Neural progenitor cell (in vitro differentiated cells): ENCODE results near the gene ZNF343. TPM values are rescaled to one million over a fixed set of nuclear protein-coding genes. Genes with fewer than 3 reads are reported as not detected.

Experiments used
- DNase-seq: peaks from one replicate; pipeline ENCODE4 v3.0.0-alpha.2; 2016; ENCODE audit warnings: low spot score
- H2AFZ ChIP-seq: fragments of 200-600 bp; sonication (generic); replicated peaks from 2 replicates; pipeline ENCODE4 v1.6.1; 2016; ENCODE audit warnings: antibody characterized with exemption
- H3F3A ChIP-seq: fragments of 200-600 bp; sonication (generic); 2 replicates; pipeline ENCODE4 v1.6.1; 2016; ENCODE audit warnings: antibody characterized with exemption, low read depth
- H3K27ac ChIP-seq: fragments of 200-600 bp; sonication (generic); 2 replicates; pipeline ENCODE4 v1.5.1; 2016; ENCODE audit warnings: mild to moderate bottlenecking
- H3K27me3 ChIP-seq: fragments of 200-600 bp; sonication (generic); 2 replicates; pipeline ENCODE4 v1.6.1; 2016; ENCODE audit warnings: mild to moderate bottlenecking, moderate library complexity
- H3K36me3 ChIP-seq: fragments of 200-600 bp; sonication (generic); 2 replicates; pipeline ENCODE4 v1.5.1; 2016
- H3K4me1 ChIP-seq: fragments of 200-600 bp; sonication (generic); 2 replicates; pipeline ENCODE4 v1.6.1; 2016; ENCODE audit warnings: mixed run types
- H3K4me2 ChIP-seq: fragments of 200-600 bp; sonication (generic); 2 replicates; pipeline ENCODE4 v1.6.1; 2016
- H3K4me3 ChIP-seq: fragments of 200-600 bp; sonication (generic); 2 replicates; pipeline ENCODE4 v1.5.1; 2016
- H3K79me2 ChIP-seq: fragments of 200-600 bp; sonication (generic); 2 replicates; pipeline ENCODE4 v1.6.1; 2016; ENCODE audit warnings: low read depth
- H3K9ac ChIP-seq: fragments of 200-600 bp; sonication (generic); 2 replicates; pipeline ENCODE4 v1.6.1; 2016
- H3K9me3 ChIP-seq: fragments of 200-600 bp; sonication (generic); 2 replicates; pipeline ENCODE4 v1.5.1; 2016; ENCODE audit warnings: low read depth
- H4K20me1 ChIP-seq: fragments of 200-600 bp; sonication (generic); 2 replicates; pipeline ENCODE4 v1.6.1; 2016; ENCODE audit warnings: low read depth
- H3K27ac Mint-ChIP-seq: 3 replicates; pipeline ENCODE4 v1.8.0; 2021; ENCODE audit warnings: mixed read lengths
- H3K27me3 Mint-ChIP-seq: 2 replicates; pipeline ENCODE4 v1.8.0; 2022; ENCODE audit warnings: low read depth, mild to moderate bottlenecking, inconsistent platforms, moderate library complexity, mixed read lengths; ENCODE audit not compliant: insufficient read depth
- H3K36me3 Mint-ChIP-seq: 3 replicates; pipeline ENCODE4 v1.8.0; 2021; ENCODE audit warnings: mixed read lengths
- H3K4me1 Mint-ChIP-seq: 3 replicates; pipeline ENCODE4 v1.8.0; 2021; ENCODE audit warnings: mixed read lengths
- H3K4me3 Mint-ChIP-seq: 3 replicates; pipeline ENCODE4 v1.8.0; 2021; ENCODE audit warnings: mild to moderate bottlenecking, moderate library complexity, mixed read lengths
- H3K9me3 Mint-ChIP-seq: 3 replicates; pipeline ENCODE4 v1.8.0; 2020; ENCODE audit warnings: mixed read lengths
- EZH2 ChIP-seq: fragments of 200-600 bp; sonication (generic); IDR thresholded peaks from 2 replicates; pipeline ENCODE4 v1.6.1; 2017; ENCODE audit warnings: antibody characterized with exemption, mild to moderate bottlenecking, moderate library complexity
- EZH2phosphoT487 ChIP-seq: fragments of 200-600 bp; sonication (generic); IDR thresholded peaks from 2 replicates; pipeline ENCODE4 v1.6.1; 2017; ENCODE audit warnings: antibody characterized with exemption
- total RNA-seq: library from RNA; depleted of rRNA; stranded (reverse); fragments of >200 nt; gene quantifications from 2 replicates; pipeline ENCODE4 v1.2.3, GENCODE V29; 2015; ENCODE audit warnings: low replicate concordance
- TF ChIP-seq, protein P1 (sequence below): fragments of 200-600 bp; sonication (generic); IDR thresholded peaks from 2 replicates; pipeline ENCODE4 v1.5.1; 2017; ENCODE audit warnings: antibody characterized with exemption, mild to moderate bottlenecking

Gene ZNF343
- 7.4 and 9.7 TPM in 2 replicates for total RNA-seq

DNA sequence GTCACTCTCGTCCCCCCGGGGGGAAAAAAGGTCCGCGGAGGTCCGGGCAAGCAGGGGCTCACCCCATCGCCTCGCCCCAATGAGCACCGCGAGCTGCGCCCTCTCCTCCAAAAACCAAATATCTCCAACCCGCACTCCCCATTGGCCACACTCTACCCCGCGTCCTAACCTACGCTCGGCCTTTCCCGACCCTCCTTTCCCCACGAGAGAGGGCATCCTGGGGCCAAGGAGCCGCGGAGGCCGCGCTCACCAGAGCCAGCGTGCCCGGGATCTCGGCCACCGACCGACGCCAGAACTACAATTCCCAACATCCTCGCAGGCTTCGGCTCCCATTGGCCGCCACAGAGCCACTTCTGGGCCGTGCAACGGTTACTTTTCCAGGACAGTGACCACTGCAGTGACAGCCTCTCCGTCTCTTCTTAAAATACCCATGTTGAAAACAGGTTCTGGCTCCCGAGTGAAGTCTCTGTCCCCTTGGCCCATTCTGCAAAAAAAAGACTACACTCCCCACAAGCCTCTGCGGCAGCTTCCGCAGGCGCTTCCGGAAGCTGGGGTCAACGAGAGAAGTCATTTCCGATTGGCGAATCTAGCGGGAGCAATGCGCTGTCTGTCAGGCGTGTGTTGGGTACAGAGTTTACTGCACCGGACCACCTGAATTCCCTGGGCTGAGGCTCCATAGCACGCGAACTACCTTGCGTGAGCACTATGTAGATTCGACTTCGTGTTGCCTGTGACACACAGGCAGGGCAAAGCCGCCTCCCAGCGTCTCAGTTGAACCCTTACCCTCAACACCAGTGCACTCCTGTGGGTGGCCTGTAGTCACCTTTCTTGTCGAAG lies at the start of gene ZNF343:
TSS of gene ZNF343 (minus strand) at position 285 of the 837 bp plus-strand sequence. CDS start 15,020 bp downstream, outside the sequence.
- Histone ChIP-seq H3K4me3 (peak within 1 kb of the TSS; percentile 77), H3K9ac (peak within 1 kb of the TSS; percentile 4), H3K4me1 (no peaks in the 10 kb centered on the region), H3K9me3 (no peaks in the 10 kb centered on the region), H2AFZ (peak within 1 kb of the TSS; percentile 100), H3K4me2 (peak within 1 kb of the TSS; percentile 92), H3K36me3 (no peaks in the 10 kb centered on the region), H4K20me1 (no peaks in the 10 kb centered on the region), H3K79me2 (peaks cover 11% of the 10 kb centered on the region), H3F3A (no peaks in the 10 kb centered on the region), H3K27me3 (peaks cover 56% of the 10 kb centered on the region), H3K27ac (no peak within 1 kb of the TSS)
- H3K36me3 Mint-ChIP-seq = peaks cover 2% of the 10 kb centered on the region
- peaks cover 2% of the 10 kb centered on the region for H3K9me3 Mint-ChIP-seq
- H3K4me1 Mint-ChIP-seq = peaks cover 9% of the 10 kb centered on the region
- peak within 1 kb of the TSS; percentile 99 for H3K27ac Mint-ChIP-seq
- DNase-seq = peak; percentile 89
- TF ChIP-seq EZH2phosphoT487 (no peak), EZH2 (no peak)
- TF ChIP-seq, protein P1, sequence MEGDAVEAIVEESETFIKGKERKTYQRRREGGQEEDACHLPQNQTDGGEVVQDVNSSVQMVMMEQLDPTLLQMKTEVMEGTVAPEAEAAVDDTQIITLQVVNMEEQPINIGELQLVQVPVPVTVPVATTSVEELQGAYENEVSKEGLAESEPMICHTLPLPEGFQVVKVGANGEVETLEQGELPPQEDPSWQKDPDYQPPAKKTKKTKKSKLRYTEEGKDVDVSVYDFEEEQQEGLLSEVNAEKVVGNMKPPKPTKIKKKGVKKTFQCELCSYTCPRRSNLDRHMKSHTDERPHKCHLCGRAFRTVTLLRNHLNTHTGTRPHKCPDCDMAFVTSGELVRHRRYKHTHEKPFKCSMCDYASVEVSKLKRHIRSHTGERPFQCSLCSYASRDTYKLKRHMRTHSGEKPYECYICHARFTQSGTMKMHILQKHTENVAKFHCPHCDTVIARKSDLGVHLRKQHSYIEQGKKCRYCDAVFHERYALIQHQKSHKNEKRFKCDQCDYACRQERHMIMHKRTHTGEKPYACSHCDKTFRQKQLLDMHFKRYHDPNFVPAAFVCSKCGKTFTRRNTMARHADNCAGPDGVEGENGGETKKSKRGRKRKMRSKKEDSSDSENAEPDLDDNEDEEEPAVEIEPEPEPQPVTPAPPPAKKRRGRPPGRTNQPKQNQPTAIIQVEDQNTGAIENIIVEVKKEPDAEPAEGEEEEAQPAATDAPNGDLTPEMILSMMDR = no peak
- peak within 1 kb of the TSS; percentile 100 for H3K4me3 Mint-ChIP-seq
- H3K27me3 Mint-ChIP-seq = no peaks in the 10 kb centered on the region

DNA sequence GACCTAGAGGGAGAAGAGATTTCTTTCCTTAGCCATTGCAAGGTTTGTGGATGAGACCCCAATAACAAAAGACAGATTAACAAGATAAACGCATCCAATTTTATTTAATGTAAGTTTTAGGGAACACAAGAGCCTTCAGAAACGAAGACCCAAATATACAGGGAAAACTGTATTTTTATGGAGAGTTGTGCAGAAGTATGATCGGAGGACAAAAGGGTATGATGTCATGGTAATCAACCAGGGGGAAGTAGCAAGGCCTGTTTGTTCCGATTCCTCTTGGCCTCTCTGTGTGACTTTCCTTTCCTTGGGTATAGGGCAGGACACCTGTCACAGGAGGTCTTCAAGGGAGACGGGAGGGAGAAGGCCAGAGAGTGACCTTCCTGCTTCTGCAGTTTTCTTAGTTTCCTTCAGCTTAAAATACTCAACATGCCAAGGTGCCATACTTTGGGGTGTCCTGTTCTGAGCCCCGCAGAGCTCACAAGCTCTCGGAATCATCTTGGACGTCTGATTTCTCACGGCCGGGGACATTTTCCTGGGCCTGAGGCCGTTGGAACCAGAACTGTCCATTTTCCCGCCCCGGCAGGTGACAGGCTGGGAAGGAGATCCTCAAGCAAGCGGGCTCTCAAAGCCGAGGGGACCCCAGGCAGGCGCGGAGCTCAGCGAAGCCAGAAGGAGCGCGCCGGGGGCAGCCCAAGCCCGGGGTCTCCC lies 49.3 kb upstream of the ZNF343 start:
- TF ChIP-seq, protein P1 = no peak
- TF ChIP-seq EZH2phosphoT487 = peak; percentile 26
- no peak for DNase-seq
- Histone ChIP-seq H3K4me1 (peaks cover 10% of the 10 kb centered on the region), H3F3A (no peaks in the 10 kb centered on the region), H3K27ac (no peak overlapping the region), H3K36me3 (no peaks in the 10 kb centered on the region), H3K4me2 (peak overlapping the region; percentile 87), H3K9me3 (no peaks in the 10 kb centered on the region), H3K27me3 (peaks cover 93% of the 10 kb centered on the region), H2AFZ (peak overlapping the region; percentile 98), H3K79me2 (no peaks in the 10 kb centered on the region), H3K9ac (no peak overlapping the region), H3K4me3 (peak overlapping the region; percentile 53), H4K20me1 (no peaks in the 10 kb centered on the region)
- Mint-ChIP-seq H3K36me3 (no peaks in the 10 kb centered on the region), H3K9me3 (no peaks in the 10 kb centered on the region), H3K4me1 (peaks cover 16% of the 10 kb centered on the region), H3K27me3 (peaks cover 39% of the 10 kb centered on the region), H3K4me3 (peak overlapping the region; percentile 71), H3K27ac (no peak overlapping the region)

DNA sequence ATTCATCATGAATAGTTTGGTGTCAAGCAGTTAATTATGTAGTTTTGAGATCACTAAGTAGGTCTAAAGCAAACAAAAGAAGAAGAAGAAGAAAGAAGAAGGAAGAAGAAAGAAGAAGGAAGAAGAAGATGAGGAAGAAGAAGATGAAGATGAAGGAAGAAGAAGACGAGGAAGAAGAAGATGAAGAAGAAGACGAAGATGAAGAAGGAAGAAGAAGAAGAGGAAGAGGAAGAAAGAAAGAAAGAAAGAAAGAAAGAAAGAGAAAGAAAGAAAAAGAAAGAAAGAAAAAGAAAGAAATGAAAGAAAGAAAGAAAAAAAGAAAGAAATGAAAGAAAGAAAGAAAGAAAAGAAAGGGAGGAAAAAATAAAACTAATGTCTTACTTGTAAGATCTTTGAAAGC lies 36.9 kb upstream of the ZNF343 start:
- H3K79me2 ChIP-seq = no peaks in the 10 kb centered on the region
- Mint-ChIP-seq H3K27me3 (peaks cover 4% of the 10 kb centered on the region), H3K36me3 (no peaks in the 10 kb centered on the region), H3K4me3 (no peak overlapping the region), H3K9me3 (no peaks in the 10 kb centered on the region), H3K4me1 (no peaks in the 10 kb centered on the region), H3K27ac (no peak overlapping the region)
- H3K27ac ChIP-seq = no peak overlapping the region
- no peak overlapping the region for H3K4me2 ChIP-seq
- H3F3A ChIP-seq = no peaks in the 10 kb centered on the region
- no peaks in the 10 kb centered on the region for H3K9me3 ChIP-seq
- TF ChIP-seq EZH2 (no peak), EZH2phosphoT487 (no peak)
- TF ChIP-seq, protein P1 = no peak
- H4K20me1 ChIP-seq = no peaks in the 10 kb centered on the region
- no peaks in the 10 kb centered on the region for H3K36me3 ChIP-seq
- no peak for DNase-seq
- H2AFZ ChIP-seq = no peak overlapping the region
- H3K27me3 ChIP-seq = peaks cover 99% of the 10 kb centered on the region
- H3K4me1 ChIP-seq = no peaks in the 10 kb centered on the region
- no peak overlapping the region for H3K9ac ChIP-seq
- no peak overlapping the region for H3K4me3 ChIP-seq
